WERI-Rb-1 (cell line): ENCODE measurements around the gene SMPDL3B.

Source experiments
- DNase-seq: peaks from one replicate; pipeline ENCODE4 v3.0.0-alpha.2; 2020
- H3K27ac ChIP-seq: fragments of 250-450 bp; sonication (Bioruptor Pico); 2 replicates; pipeline ENCODE4 v1.5.1; 2020; ENCODE audit warnings: mild to moderate bottlenecking, moderate library complexity
- H3K27me3 ChIP-seq: fragments of 250-450 bp; sonication (Bioruptor Pico); 2 replicates; pipeline ENCODE4 v1.5.1; 2021; ENCODE audit warnings: mild to moderate bottlenecking, low read depth, moderate library complexity; ENCODE audit not compliant: insufficient read depth, severe bottlenecking
- H3K36me3 ChIP-seq: fragments of 250-450 bp; sonication (Bioruptor Pico); 2 replicates; pipeline ENCODE4 v1.5.1; 2020; ENCODE audit warnings: mild to moderate bottlenecking, moderate library complexity
- H3K4me3 ChIP-seq: 2 replicates; pipeline ENCODE4 v1.5.1; 2011; ENCODE audit warnings: low read depth, mild to moderate bottlenecking, control low read depth, low read length
- H3K9me3 ChIP-seq: fragments of 250-450 bp; sonication (Bioruptor Pico); 2 replicates; pipeline ENCODE4 v1.5.1; 2021; ENCODE audit warnings: mild to moderate bottlenecking, moderate library complexity; ENCODE audit not compliant: severe bottlenecking
- TF ChIP-seq, protein P1 (sequence below): IDR thresholded peaks from 2 replicates; pipeline ENCODE4 v1.5.1; 2011; ENCODE audit warnings: low read depth, mild to moderate bottlenecking, control low read depth, inconsistent platforms, low read length

Gene SMPDL3B

GRCh38 chr1:27952147-27952546, 17.3 kb downstream of the SMPDL3B start:
- Histone ChIP-seq H3K4me3 (no peak overlapping the region), H3K27ac (no peak overlapping the region), H3K36me3 (no peaks in the 10 kb centered on the region; the same call in 1 of the 2 replicates), H3K27me3 (no peaks in the 10 kb centered on the region), H3K9me3 (no peaks in the 10 kb centered on the region)
- TF ChIP-seq, protein P1, sequence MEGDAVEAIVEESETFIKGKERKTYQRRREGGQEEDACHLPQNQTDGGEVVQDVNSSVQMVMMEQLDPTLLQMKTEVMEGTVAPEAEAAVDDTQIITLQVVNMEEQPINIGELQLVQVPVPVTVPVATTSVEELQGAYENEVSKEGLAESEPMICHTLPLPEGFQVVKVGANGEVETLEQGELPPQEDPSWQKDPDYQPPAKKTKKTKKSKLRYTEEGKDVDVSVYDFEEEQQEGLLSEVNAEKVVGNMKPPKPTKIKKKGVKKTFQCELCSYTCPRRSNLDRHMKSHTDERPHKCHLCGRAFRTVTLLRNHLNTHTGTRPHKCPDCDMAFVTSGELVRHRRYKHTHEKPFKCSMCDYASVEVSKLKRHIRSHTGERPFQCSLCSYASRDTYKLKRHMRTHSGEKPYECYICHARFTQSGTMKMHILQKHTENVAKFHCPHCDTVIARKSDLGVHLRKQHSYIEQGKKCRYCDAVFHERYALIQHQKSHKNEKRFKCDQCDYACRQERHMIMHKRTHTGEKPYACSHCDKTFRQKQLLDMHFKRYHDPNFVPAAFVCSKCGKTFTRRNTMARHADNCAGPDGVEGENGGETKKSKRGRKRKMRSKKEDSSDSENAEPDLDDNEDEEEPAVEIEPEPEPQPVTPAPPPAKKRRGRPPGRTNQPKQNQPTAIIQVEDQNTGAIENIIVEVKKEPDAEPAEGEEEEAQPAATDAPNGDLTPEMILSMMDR, result no peak
- no peak for DNase-seq

- H3K9me3 ChIP-seq, result no peaks in the 10 kb centered on the region
- H3K4me3 ChIP-seq, result no peak overlapping the region
- no peak overlapping the region for H3K27ac ChIP-seq
- TF ChIP-seq, protein P1, result no peak
- H3K36me3 ChIP-seq, result no peaks in the 10 kb centered on the region; the same call in 1 of the 2 replicates
- DNase-seq, result no peak
- no peaks in the 10 kb centered on the region for H3K27me3 ChIP-seq
These were observed 19.4 kb downstream of the SMPDL3B start for GRCh38 chr1:27954186-27954585.

- no peak for DNase-seq
- H3K4me3 ChIP-seq, result no peak overlapping the region
- no peak overlapping the region for H3K27ac ChIP-seq
- H3K27me3 ChIP-seq, result no peaks in the 10 kb centered on the region
- H3K36me3 ChIP-seq, result no peaks in the 10 kb centered on the region; the same call in 1 of the 2 replicates
- TF ChIP-seq, protein P1, result no peak
- no peaks in the 10 kb centered on the region for H3K9me3 ChIP-seq
These were observed 20.3 kb downstream of the SMPDL3B start for GRCh38 chr1:27955076-27955475.

DNA sequence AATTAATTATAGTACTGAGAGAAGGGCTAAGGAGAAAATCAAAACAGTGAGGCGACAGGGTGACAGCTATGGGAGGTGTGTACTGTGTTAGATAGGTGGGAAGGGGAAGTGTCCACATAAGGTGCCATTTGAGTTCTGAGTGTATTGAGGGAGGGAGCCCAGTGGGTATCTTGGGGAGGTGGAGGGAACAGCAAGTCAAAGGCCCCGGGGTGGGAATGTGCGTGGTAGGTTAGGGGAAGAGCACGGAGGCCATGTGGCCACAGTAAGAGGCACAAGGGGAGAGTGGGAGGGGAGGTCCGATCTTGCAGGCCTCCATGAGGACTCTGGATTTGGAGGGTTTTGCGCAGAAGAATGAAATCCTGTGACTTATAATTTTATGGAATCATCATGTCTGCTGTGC, 22.0 kb downstream of the SMPDL3B start:
- TF ChIP-seq, protein P1, result no peak
- Histone ChIP-seq H3K9me3 (no peaks in the 10 kb centered on the region), H3K27me3 (no peaks in the 10 kb centered on the region), H3K4me3 (no peak overlapping the region), H3K36me3 (no peaks in the 10 kb centered on the region), H3K27ac (no peak overlapping the region)
- no peak for DNase-seq

GRCh38 chr1:27957655-27958054, 22.9 kb downstream of the SMPDL3B start:
- no peaks in the 10 kb centered on the region for H3K27me3 ChIP-seq
- DNase-seq, result no peak
- no peak overlapping the region for H3K4me3 ChIP-seq
- H3K27ac ChIP-seq, result no peak overlapping the region
- H3K9me3 ChIP-seq, result no peaks in the 10 kb centered on the region
- TF ChIP-seq, protein P1, result no peak
- no peaks in the 10 kb centered on the region for H3K36me3 ChIP-seq

DNA sequence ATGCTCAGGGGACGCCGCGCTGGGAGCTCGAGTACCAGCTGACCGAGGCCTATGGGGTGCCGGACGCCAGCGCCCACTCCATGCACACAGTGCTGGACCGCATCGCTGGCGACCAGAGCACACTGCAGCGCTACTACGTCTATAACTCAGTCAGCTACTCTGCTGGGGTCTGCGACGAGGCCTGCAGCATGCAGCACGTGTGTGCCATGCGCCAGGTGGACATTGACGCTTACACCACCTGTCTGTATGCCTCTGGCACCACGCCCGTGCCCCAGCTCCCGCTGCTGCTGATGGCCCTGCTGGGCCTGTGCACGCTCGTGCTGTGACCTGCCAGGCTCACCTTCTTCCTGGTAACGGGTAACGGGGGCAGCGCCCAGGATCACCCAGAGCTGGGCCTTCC, 23.7 kb downstream of the SMPDL3B start:
- Histone ChIP-seq H3K36me3 (no peaks in the 10 kb centered on the region), H3K27ac (no peak overlapping the region), H3K9me3 (no peaks in the 10 kb centered on the region), H3K27me3 (no peaks in the 10 kb centered on the region), H3K4me3 (no peak overlapping the region)
- DNase-seq, result no peak
- TF ChIP-seq, protein P1, result no peak
